ENCODE measurements around the gene DHX40.
A peak's percentile ranks its signal among the peaks of the same experiment; 100 is the strongest.
"Not testable (repeated sequence)": the region's sequence is repeated elsewhere in the genome, so short reads cannot be mapped to it uniquely, and the experiment has no call there.

Gene DHX40, protein sequence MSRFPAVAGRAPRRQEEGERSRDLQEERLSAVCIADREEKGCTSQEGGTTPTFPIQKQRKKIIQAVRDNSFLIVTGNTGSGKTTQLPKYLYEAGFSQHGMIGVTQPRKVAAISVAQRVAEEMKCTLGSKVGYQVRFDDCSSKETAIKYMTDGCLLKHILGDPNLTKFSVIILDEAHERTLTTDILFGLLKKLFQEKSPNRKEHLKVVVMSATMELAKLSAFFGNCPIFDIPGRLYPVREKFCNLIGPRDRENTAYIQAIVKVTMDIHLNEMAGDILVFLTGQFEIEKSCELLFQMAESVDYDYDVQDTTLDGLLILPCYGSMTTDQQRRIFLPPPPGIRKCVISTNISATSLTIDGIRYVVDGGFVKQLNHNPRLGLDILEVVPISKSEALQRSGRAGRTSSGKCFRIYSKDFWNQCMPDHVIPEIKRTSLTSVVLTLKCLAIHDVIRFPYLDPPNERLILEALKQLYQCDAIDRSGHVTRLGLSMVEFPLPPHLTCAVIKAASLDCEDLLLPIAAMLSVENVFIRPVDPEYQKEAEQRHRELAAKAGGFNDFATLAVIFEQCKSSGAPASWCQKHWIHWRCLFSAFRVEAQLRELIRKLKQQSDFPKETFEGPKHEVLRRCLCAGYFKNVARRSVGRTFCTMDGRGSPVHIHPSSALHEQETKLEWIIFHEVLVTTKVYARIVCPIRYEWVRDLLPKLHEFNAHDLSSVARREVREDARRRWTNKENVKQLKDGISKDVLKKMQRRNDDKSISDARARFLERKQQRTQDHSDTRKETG

DNA sequence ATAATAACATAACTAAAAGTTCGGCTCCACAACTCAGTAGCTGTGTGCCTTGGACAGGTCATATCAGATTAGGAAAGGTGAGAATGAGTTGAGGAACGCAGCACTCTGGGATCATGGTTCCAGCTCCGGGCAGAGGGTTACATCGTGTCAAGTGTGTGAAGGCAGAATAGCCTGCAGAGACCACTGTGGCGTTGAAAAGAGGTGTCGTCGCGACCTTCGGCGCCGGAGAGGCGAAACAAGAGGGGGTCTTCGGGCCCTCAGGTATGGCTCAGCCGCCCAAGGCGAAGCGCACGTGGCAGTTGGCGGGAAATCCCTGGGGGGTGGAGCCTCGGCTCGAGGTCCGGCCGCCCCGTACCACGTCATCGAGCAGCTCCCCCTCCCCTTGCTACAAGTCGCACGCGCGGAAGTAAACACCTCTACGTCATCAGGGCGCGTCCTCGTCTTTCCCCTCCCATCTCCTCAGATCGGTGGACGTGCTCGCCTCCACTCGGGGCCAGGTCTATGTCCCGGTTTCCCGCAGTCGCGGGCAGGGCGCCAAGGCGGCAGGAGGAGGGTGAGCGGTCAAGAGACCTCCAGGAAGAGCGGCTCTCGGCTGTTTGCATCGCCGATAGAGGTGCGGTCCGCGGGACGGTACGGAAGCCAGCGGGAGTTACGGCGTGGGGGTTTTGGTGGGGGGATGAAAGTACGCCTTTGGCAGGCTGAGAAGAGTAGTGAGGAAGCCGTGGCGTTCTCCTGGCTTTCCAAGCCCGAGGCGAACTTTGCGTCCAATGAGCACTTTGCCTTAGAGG lies at the start of gene DHX40:
DHX40 (plus strand) TSS at position 440 of the 788 bp plus-strand sequence; CDS start at position 502, 62 bp downstream.
- FAIRE-seq (peak; percentile 90), DNase-seq (ENCODE audit: extremely low spot score, insufficient read length, low read depth) (peak; percentile 96)

DNA sequence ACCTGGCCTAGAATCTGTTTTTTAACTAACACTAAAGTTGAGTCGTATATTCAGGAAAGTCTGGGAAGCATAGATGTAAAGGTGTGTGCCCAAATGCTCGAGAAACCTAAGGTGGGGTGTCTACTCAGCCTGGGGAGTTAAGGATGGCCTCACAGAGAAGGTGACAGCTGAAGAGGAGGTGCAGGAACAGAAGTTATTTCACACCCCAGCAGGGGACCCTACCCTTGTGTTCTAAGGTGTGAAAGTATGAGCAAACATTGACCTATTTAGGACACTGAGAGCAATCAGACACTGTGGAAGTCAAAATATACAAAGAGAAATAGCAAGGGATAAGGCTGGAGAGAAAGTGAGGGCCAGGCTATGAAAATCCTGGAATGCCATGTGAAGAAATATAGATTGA lies 49.0 kb upstream of the DHX40 start:
- FAIRE-seq = no peak

GRCh38 chr17:59519132-59519531 lies 46.3 kb upstream of the DHX40 start:
- FAIRE-seq (no peak), DNase-seq (ENCODE audit: extremely low spot score, insufficient read length, low read depth) (no peak)

More for the DNA sequence above, 49.0 kb upstream of the DHX40 start:
- DNase-seq (ENCODE audit: extremely low spot score, insufficient read length, low read depth) = no peak

- no peak for FAIRE-seq
- DNase-seq (ENCODE audit: extremely low spot score, insufficient read length, low read depth) = no peak
These were observed 45.2 kb upstream of the DHX40 start for GRCh38 chr17:59520251-59520650.

DNA sequence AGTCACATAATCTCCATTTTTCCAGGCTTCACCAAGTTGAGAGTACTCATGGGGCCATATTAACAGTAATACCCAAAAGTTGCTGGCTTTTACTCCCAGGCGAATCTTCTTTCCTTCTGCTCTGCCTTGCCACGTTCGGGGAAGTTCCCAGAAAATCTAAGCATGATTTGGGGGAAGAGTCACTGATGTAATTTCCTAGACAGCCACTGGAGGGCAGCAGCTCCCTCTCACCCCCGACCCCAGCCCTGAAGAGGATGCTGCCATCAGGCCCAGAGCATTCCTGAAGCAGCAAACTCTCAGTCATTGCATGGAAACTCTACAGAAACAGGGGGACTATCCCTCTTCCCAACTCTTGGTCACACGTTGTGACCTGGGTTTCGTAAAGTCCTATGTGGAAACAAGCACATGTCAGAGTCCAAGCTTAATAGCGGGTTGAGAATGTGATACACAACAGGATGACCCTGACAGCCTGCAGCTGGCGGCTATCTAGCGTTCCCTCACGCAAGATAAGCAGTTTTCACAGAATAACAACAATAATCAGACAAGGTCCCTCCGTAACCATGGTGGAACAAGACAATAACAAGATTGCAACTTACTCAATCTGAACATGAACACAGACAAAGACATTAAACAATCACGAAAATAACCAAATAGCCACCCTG lies 43.8 kb upstream of the DHX40 start:
- FAIRE-seq (peak; percentile 78), DNase-seq (ENCODE audit: extremely low spot score, insufficient read length, low read depth) (peak; percentile 50)

DNA sequence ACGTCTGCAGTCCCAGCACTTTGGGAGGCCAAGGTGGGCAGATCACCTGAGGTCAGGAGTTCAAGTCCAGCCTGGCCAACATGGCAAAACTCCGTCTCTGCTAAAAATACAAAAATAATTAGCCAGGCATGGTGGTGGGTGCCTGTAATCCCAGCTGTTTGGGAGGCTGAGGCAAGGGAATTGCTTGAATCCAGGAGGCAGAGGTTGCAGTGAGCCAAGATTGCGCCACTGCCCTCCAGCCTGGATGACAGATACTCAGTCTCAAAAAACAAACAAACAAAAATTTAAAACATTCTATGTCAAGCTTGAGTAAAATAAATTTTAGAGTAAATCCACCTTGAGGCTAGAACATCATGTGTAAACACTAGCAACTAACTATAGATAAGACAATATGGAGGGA lies 40.5 kb upstream of the DHX40 start:
- not testable (repeated sequence) for DNase-seq (ENCODE audit: extremely low spot score, insufficient read length, low read depth); FAIRE-seq

DNA sequence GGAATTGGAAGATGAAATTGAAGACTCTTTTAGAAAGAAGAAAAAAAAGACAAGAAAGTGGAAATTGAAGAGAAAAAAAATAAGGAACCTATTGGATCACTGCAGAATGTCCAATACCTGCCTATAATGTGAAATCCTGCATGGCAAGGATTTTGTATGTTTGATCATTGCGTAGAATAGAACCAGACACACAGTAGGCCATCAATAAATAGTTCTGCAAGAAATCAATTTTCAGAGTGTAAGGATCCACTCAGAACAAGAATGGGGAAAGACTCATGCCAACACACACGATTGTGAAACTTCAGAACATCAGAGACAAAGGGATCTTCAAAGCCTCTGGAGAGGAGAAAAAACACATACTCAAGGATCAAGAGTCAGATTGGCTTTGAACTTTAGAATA lies 39.7 kb upstream of the DHX40 start:
- FAIRE-seq (no peak), DNase-seq (ENCODE audit: extremely low spot score, insufficient read length, low read depth) (no peak)

GRCh38 chr17:59526451-59526850 lies 39.0 kb upstream of the DHX40 start:
- no peak for FAIRE-seq
- DNase-seq (ENCODE audit: extremely low spot score, insufficient read length, low read depth) = no peak

- no peak for FAIRE-seq
- DNase-seq (ENCODE audit: extremely low spot score, insufficient read length, low read depth) = no peak
These were observed 38.0 kb upstream of the DHX40 start for GRCh38 chr17:59527325-59527917.

DNA sequence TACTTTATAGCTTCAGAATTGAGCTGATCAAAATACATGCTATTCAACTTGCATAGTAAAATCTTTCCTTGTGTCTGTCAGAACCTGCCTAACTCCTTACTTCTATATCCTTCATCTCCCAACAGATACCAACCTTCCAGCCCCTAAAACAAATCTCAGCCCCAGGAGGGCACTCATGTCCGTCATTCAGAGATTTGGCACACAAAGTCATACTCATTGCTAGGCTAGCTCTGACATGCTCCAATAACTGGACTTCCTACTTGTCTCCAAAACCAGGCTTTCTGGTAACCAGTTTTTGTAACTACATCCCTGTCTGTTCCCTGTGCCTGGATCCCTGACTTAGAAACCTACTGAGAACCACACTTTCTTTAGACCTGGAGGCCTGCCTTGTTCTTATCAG lies 37.5 kb upstream of the DHX40 start:
- DNase-seq (ENCODE audit: extremely low spot score, insufficient read length, low read depth) (no peak), FAIRE-seq (no peak)

DNA sequence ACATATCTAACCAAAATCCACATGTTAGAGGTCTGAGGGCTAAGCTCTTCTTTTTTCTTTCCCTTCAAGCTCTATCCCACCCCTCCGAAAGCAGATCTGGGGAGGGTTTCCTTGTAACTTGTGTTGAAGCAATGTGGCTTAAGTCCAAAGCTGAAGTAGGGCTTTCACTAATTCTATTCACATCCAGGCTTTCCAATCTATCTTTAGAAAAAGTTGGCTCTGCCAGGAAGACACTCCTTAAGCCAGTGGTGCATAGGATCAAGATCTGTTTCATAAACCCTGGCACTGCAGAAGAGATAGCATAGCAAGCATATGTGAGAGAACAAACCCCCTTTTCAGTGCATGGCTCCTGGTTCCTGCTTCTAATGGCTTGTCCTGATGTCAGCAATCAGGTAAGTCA lies 34.9 kb upstream of the DHX40 start:
- DNase-seq (ENCODE audit: extremely low spot score, insufficient read length, low read depth) (no peak), FAIRE-seq (no peak)

DNA sequence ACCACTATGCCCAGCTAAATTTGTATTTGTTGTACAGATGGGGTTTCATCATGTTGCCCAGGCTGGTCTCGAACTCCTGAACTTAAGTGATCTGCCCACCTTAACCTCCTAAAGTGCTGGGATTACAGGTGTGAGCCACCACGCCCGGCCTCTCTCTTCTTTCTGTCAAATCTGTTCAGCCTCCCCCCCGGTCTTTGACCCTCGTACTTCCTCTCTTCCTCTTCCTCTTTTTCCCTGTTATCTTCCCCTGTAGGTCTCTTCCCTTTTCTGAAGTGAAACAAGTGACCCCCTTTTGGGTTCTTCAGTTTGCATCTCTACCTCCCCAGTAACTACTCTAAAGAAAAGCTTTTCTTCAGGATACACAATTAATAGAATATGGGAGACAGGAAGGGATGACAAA lies 31.7 kb upstream of the DHX40 start:
- FAIRE-seq (no peak), DNase-seq (ENCODE audit: extremely low spot score, insufficient read length, low read depth) (no peak)

GRCh38 chr17:59534583-59534982 lies 30.8 kb upstream of the DHX40 start:
- DNase-seq (ENCODE audit: extremely low spot score, insufficient read length, low read depth) = no peak
- no peak for FAIRE-seq

DNA sequence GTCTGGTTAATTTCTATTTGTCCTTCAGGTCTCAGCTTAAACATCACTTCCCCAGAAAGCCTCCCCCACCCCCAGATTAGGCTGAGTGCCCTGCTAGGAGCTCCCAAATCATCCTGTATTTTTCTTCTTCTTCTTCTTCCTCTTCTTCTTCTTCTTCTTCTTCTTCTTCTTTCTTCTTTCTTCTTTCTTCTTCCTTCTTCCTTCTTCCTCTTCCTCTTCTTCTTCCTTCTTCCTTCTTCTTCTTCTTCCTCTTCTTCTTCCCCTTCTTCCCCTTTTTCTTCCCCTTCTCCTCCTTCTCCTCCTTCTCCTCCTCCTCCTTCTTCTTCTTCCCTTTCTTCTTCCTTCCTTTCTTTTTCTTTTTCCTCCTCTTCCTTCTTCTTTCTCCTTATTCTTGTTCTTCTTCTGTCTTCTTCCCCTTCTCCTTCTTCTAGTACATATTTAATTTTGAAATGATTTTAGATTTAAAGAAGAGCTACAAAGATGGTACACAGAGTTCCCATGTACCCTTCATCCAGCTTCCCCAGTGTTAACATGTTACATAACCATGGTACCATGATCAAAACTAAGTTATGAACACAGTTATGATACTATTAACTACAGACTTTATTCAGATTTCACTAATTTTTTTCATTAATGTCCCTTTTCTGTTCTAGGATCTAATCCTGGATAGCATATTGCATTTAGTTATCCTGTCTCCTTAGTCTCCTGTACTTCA lies 27.1 kb upstream of the DHX40 start:
- DNase-seq (ENCODE audit: extremely low spot score, insufficient read length, low read depth) (no peak), FAIRE-seq (no peak)

DNA sequence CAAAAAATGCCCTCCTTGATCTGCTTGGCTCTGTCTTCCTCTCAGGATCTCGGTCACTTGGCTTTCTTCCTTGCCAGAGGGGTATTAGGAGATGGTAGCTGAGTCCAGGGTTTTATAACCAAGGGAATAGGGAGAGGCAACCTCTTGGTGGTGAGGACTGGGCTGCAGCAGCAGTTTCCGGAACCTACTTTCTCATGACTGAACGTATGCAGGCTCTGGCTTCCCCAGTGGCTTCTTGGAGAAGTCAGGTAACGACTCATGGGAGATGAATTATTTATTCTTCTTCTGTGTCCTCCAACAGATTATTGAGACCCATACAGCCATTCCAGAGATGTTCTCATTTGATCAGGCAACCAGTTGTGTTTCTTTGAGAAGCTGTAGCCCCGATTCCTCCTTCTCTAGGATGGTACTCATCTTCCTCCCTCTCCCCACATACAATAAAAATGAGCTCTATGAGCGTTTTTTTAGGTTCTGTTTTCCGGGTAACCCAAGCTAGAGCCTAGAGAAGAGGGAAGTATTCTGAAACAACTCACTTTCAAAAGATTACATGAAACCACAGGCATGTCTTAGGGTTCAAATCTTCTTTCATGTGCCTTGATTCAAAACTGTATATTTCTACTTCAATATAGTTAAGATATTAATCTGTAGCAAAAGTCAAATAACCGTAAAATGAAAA lies 22.3 kb upstream of the DHX40 start:
- no peak for FAIRE-seq
- no peak for DNase-seq (ENCODE audit: extremely low spot score, insufficient read length, low read depth)

DNA sequence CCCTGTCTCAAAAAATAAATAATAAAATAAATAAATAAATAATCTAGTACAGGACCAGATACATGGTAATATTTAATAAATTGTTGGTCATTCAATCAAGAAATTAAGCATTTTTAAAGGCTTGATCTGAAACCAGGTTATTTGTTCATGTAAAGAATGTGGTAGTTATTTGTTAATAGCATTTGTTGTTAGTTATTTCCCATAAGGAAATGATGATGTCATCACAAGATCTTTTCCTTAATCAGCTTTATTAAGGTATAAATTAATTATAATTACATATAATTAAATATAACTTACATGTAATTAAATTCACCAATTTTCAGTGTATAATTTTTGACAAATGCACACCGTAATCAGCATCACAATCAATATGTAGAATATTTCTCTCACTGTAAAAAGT lies 19.5 kb upstream of the DHX40 start:
- FAIRE-seq = no peak
- DNase-seq (ENCODE audit: extremely low spot score, insufficient read length, low read depth) = no peak

GRCh38 chr17:59547131-59547915 lies 18.1 kb upstream of the DHX40 start:
- DNase-seq (ENCODE audit: extremely low spot score, insufficient read length, low read depth) (no peak), FAIRE-seq (no peak)

DNA sequence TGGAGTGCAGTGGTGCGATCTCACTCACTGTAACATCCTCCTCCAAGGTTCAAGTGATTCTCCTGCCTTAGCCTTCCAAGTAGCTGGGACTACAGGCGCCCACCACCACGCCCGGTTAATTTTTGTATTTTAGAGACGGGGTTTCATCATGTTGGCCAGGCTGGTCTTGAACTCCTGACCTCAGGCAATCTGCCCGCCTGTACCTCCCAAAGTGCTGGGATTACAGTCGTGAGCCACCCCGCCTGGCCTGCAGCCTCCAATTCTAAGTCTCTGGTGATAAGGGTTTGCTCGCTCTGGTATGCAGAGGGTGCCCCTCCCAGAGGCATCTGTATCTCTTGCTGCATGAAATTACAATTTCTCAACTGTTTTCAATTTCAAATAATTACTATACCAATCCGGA lies 16.4 kb upstream of the DHX40 start:
- DNase-seq (ENCODE audit: extremely low spot score, insufficient read length, low read depth); FAIRE-seq: not testable (repeated sequence)

All from GM18507 (cell line).